Trophoblast cell (in vitro differentiated cells and primary cell): ENCODE data around the gene EXOC4. TPM values are rescaled to one million over a fixed set of nuclear protein-coding genes. Genes with fewer than 3 reads are reported as not detected.
A peak's percentile ranks its signal among the peaks of the same experiment; 100 is the strongest.
"Not testable (repeated sequence)": the region's sequence is repeated elsewhere in the genome, so short reads cannot be mapped to it uniquely, and the experiment has no call there.

ENCODE experiments used
- DNase-seq, 2 donors: peaks; one replicate each; pipeline ENCODE4 v3.0.0-alpha.2; 2016
- H2AFZ ChIP-seq: 2 replicates; pipeline ENCODE4 v1.6.1; 2013; ENCODE audit warnings: low read length, moderate library complexity, mild to moderate bottlenecking; ENCODE audit not compliant: insufficient read depth, poor library complexity
- H2AK5ac ChIP-seq: 2 replicates; pipeline ENCODE4 v1.6.1; 2013; ENCODE audit warnings: mild to moderate bottlenecking, low read length
- H2BK120ac ChIP-seq: 2 replicates; pipeline ENCODE4 v1.6.1; 2013; ENCODE audit warnings: low read length, mild to moderate bottlenecking, moderate library complexity; ENCODE audit not compliant: insufficient read depth, poor library complexity
- H2BK12ac ChIP-seq: 2 replicates; pipeline ENCODE4 v1.6.1; 2013; ENCODE audit warnings: mild to moderate bottlenecking, low read length, moderate library complexity
- H2BK5ac ChIP-seq: 2 replicates; pipeline ENCODE4 v1.6.1; 2013; ENCODE audit warnings: low read length, low read depth, moderate library complexity, mild to moderate bottlenecking; ENCODE audit not compliant: poor library complexity
- H3K14ac ChIP-seq: 2 replicates; pipeline ENCODE4 v1.6.1; 2013; ENCODE audit warnings: mild to moderate bottlenecking, low read length
- H3K18ac ChIP-seq: 2 replicates; pipeline ENCODE4 v1.6.1; 2013; ENCODE audit warnings: mild to moderate bottlenecking, low read length
- H3K23ac ChIP-seq: 2 replicates; pipeline ENCODE4 v1.6.1; 2013; ENCODE audit warnings: low read length
- H3K27ac ChIP-seq: 2 replicates; pipeline ENCODE4 v1.5.1; 2013; ENCODE audit warnings: low read depth, mild to moderate bottlenecking, inconsistent platforms, low read length, moderate library complexity
- H3K27me3 ChIP-seq: 2 replicates; pipeline ENCODE4 v1.6.1; 2013; ENCODE audit warnings: inconsistent platforms, mild to moderate bottlenecking, low read length, moderate library complexity; ENCODE audit not compliant: insufficient read depth
- H3K36me3 ChIP-seq, 2 experiments: 1 replicate in 1 of 2; 2 replicates in 1 of 2; pipeline ENCODE4 v1.6.1; 2013; ENCODE audit warnings: low read length in 2 of 2, mild to moderate bottlenecking in 2 of 2, moderate library complexity in 1 of 2; ENCODE audit not compliant: insufficient read depth in 2 of 2, control insufficient read depth in 1 of 2
- H3K4ac ChIP-seq: 2 replicates; pipeline ENCODE4 v1.6.1; 2013; ENCODE audit warnings: low read depth, mild to moderate bottlenecking, low read length, moderate library complexity
- H3K4me1 ChIP-seq, 2 experiments: 1 replicate in 1 of 2; 2 replicates in 1 of 2; pipeline ENCODE4 v1.6.1; 2013; ENCODE audit warnings: low read length in 2 of 2, mild to moderate bottlenecking in 2 of 2, moderate library complexity in 1 of 2; ENCODE audit not compliant: insufficient read depth in 2 of 2, control insufficient read depth in 1 of 2
- H3K4me2 ChIP-seq: 2 replicates; pipeline ENCODE4 v1.6.1; 2013; ENCODE audit warnings: inconsistent platforms, mild to moderate bottlenecking, low read length, moderate library complexity
- H3K4me3 ChIP-seq: 2 replicates; pipeline ENCODE4 v1.5.1; 2013; ENCODE audit warnings: mild to moderate bottlenecking, low read depth, low read length, inconsistent platforms
- H3K79me1 ChIP-seq: one replicate; pipeline ENCODE4 v1.6.1; 2013; ENCODE audit warnings: low read length
- H3K79me2 ChIP-seq: 2 replicates; pipeline ENCODE4 v1.6.1; 2013; ENCODE audit warnings: low read length, mild to moderate bottlenecking; ENCODE audit not compliant: control insufficient read depth, insufficient read depth, poor library complexity
- H3K9ac ChIP-seq: 2 replicates; pipeline ENCODE4 v1.6.1; 2013; ENCODE audit warnings: mild to moderate bottlenecking, low read length
- H3K9me3 ChIP-seq: 2 replicates; pipeline ENCODE4 v1.6.1; 2013; ENCODE audit warnings: low read depth, mild to moderate bottlenecking, control low read depth, inconsistent platforms, low read length; ENCODE audit not compliant: insufficient read depth
- H4K12ac ChIP-seq: 2 replicates; pipeline ENCODE4 v1.6.1; 2013; ENCODE audit warnings: low read depth, mild to moderate bottlenecking, low read length, moderate library complexity
- H4K8ac ChIP-seq: 2 replicates; pipeline ENCODE4 v1.6.1; 2013; ENCODE audit warnings: low read depth, mild to moderate bottlenecking, low read length, moderate library complexity
- H4K91ac ChIP-seq: one replicate; pipeline ENCODE4 v1.6.1; 2013; ENCODE audit warnings: low read depth, mild to moderate bottlenecking, low read length, moderate library complexity
- WGBS: extraction: QIAGEN DNeasy Blood & Tissue Kit; methylation state at CpG from one replicate; pipeline ENCODE4 v1.1.7; 2013; ENCODE audit warnings: missing lambda C conversion rate; ENCODE audit not compliant: insufficient read length, insufficient coverage; ENCODE audit errors: extremely low coverage; 5-methylcytosine and 5-hydroxymethylcytosine counted together
- polyA plus RNA-seq: library from polyadenylated mRNA; stranded (reverse); fragments of 200-250 nt; gene quantifications from 2 replicates; pipeline ENCODE4 v1.2.3, GENCODE V29; 2013

Gene EXOC4
- polyA plus RNA-seq = 35.4 and 37.4 TPM in 2 replicates

- H4K91ac ChIP-seq = peak within 1 kb of the TSS; percentile 79
- no peaks in the 10 kb centered on the region for H3K4me1 ChIP-seq
- peaks cover 8% of the 10 kb centered on the region for H3K79me2 ChIP-seq
- peak within 1 kb of the TSS; percentile 62 for H3K14ac ChIP-seq
- no CpG with 5 or more reads among the region's 25 CpGs for WGBS
- H3K36me3 ChIP-seq = peaks cover 2% of the 10 kb centered on the region in 2 experiments
- peak within 1 kb of the TSS; percentile 50 for H2AFZ ChIP-seq
- peak within 1 kb of the TSS; percentile 91 for H4K12ac ChIP-seq
- no peaks in the 10 kb centered on the region for H3K27me3 ChIP-seq
- no peak within 1 kb of the TSS for H3K27ac ChIP-seq
- peak within 1 kb of the TSS; percentile 98 for H3K4me2 ChIP-seq
- no peak within 1 kb of the TSS for H2BK12ac ChIP-seq
- H3K4ac ChIP-seq = peak within 1 kb of the TSS; percentile 86
- H3K79me1 ChIP-seq = peaks cover 5% of the 10 kb centered on the region
- no peak within 1 kb of the TSS for H2AK5ac ChIP-seq
- peak within 1 kb of the TSS; percentile 86 for H4K8ac ChIP-seq
- peak within 1 kb of the TSS; percentile 10 for H2BK120ac ChIP-seq
- H3K9me3 ChIP-seq = no peaks in the 10 kb centered on the region
- peak; percentile 98 to 100 for DNase-seq
- peak within 1 kb of the TSS; percentile 68 for H2BK5ac ChIP-seq
- peak within 1 kb of the TSS; percentile 99 for H3K4me3 ChIP-seq
- no peak within 1 kb of the TSS for H3K18ac ChIP-seq
- H3K23ac ChIP-seq = no peak within 1 kb of the TSS
- peak within 1 kb of the TSS; percentile 98 for H3K9ac ChIP-seq
Measured at GRCh38 chr7:133252858-133253518, at the start of gene EXOC4. Gene EXOC4, plus strand, starts transcription at chr7:133253078.

GRCh38 chr7:133203490-133203889 lies 49.4 kb upstream of the EXOC4 start:
- Histone ChIP-seq H3K27me3 (no peaks in the 10 kb centered on the region), H3K4ac (no peak overlapping the region), H3K4me1 (no peaks in the 10 kb centered on the region), H3K79me2 (no peaks in the 10 kb centered on the region), H3K4me2 (no peak overlapping the region), H2BK12ac (no peak overlapping the region), H3K9ac (no peak overlapping the region), H3K4me3 (no peak overlapping the region), H3K27ac (no peak overlapping the region), H3K9me3 (no peaks in the 10 kb centered on the region), H4K8ac (no peak overlapping the region), H3K36me3 (no peaks in the 10 kb centered on the region), H4K91ac (no peak overlapping the region), H2BK120ac (no peak overlapping the region), H3K18ac (no peak overlapping the region), H2AK5ac (no peak overlapping the region), H4K12ac (no peak overlapping the region), H2AFZ (no peak overlapping the region), H2BK5ac (no peak overlapping the region), H3K23ac (no peak overlapping the region), H3K79me1 (no peaks in the 10 kb centered on the region), H3K14ac (no peak overlapping the region)
- DNase-seq = no peak
- no CpG with 5 or more reads among the region's 3 CpGs for WGBS

GRCh38 chr7:133207687-133208086 lies 45.2 kb upstream of the EXOC4 start:
- H2AK5ac ChIP-seq = no peak overlapping the region
- no peak overlapping the region for H2AFZ ChIP-seq
- H3K4me1 ChIP-seq = no peaks in the 10 kb centered on the region
- H3K27ac ChIP-seq = no peak overlapping the region
- H2BK120ac ChIP-seq = no peak overlapping the region
- no peak overlapping the region for H2BK5ac ChIP-seq
- H3K14ac ChIP-seq = no peak overlapping the region
- no peak for DNase-seq
- no peak overlapping the region for H4K8ac ChIP-seq
- no peak overlapping the region for H4K91ac ChIP-seq
- H3K36me3 ChIP-seq = no peaks in the 10 kb centered on the region
- no peak overlapping the region for H3K4ac ChIP-seq
- H4K12ac ChIP-seq = no peak overlapping the region
- H3K9me3 ChIP-seq = no peaks in the 10 kb centered on the region
- H3K79me1 ChIP-seq = no peaks in the 10 kb centered on the region
- no peak overlapping the region for H3K23ac ChIP-seq
- H3K18ac ChIP-seq = no peak overlapping the region
- no peak overlapping the region for H3K4me2 ChIP-seq
- no CpG with 5 or more reads among the region's 2 CpGs for WGBS
- H3K79me2 ChIP-seq = no peaks in the 10 kb centered on the region
- H3K4me3 ChIP-seq = no peak overlapping the region
- no peak overlapping the region for H2BK12ac ChIP-seq
- H3K27me3 ChIP-seq = no peaks in the 10 kb centered on the region
- H3K9ac ChIP-seq = no peak overlapping the region

- H3K4me1 ChIP-seq, H3K23ac ChIP-seq, H2BK5ac ChIP-seq, H3K79me1 ChIP-seq, H2BK120ac ChIP-seq, H4K8ac ChIP-seq, H2BK12ac ChIP-seq, H3K27ac ChIP-seq, H3K14ac ChIP-seq, H3K9me3 ChIP-seq, H3K4me3 ChIP-seq, H3K4me2 ChIP-seq, H4K91ac ChIP-seq, H3K27me3 ChIP-seq, H3K18ac ChIP-seq, H3K4ac ChIP-seq, DNase-seq, H3K36me3 ChIP-seq, H2AK5ac ChIP-seq, H3K79me2 ChIP-seq, H2AFZ ChIP-seq, H3K9ac ChIP-seq, H4K12ac ChIP-seq: not testable (repeated sequence)
- WGBS = no CpG with 5 or more reads among the region's 10 CpGs
Measured at GRCh38 chr7:133210817-133211216, 42.1 kb upstream of the EXOC4 start.
